GM10266 (cell line): Measurements from ENCODE around the gene C16orf54.
"Not testable (repeated sequence)": the region's sequence is repeated elsewhere in the genome, so short reads cannot be mapped to it uniquely, and the experiment has no call there.

Experiments
- DNase-seq: peaks from one replicate; pipeline ENCODE4 v3.0.0; 2012; ENCODE audit errors: extremely low spot score
- TF ChIP-seq, protein P1 (sequence below): IDR thresholded peaks from 2 replicates; pipeline ENCODE4 v1.5.1; 2012; ENCODE audit warnings: mild to moderate bottlenecking, low read depth; ENCODE audit not compliant: control insufficient read depth, insufficient read depth; ENCODE audit errors: missing control alignments

C16orf54 gene

DNA sequence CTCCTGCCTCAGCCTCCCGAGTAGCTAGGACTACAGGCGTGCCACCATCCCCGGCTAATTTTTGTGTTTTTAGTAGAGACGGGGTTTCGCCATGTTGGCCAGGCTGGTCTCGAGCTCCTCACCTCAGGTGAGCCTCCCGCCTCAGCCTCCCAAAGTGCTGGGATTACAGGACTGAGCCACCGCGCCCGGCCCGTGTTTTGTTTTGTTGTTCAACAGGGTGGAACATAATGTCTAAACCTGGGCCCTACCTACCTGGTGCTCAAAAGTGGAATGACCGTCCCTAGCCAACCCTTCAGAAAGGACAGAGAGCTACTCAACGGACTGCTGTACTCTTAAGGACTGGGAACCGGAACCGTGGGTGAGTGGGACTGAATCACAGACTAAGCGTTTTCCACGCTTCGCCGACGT is 44.0 kb upstream of the C16orf54 start:
- no peak for DNase-seq
- TF ChIP-seq, protein P1, sequence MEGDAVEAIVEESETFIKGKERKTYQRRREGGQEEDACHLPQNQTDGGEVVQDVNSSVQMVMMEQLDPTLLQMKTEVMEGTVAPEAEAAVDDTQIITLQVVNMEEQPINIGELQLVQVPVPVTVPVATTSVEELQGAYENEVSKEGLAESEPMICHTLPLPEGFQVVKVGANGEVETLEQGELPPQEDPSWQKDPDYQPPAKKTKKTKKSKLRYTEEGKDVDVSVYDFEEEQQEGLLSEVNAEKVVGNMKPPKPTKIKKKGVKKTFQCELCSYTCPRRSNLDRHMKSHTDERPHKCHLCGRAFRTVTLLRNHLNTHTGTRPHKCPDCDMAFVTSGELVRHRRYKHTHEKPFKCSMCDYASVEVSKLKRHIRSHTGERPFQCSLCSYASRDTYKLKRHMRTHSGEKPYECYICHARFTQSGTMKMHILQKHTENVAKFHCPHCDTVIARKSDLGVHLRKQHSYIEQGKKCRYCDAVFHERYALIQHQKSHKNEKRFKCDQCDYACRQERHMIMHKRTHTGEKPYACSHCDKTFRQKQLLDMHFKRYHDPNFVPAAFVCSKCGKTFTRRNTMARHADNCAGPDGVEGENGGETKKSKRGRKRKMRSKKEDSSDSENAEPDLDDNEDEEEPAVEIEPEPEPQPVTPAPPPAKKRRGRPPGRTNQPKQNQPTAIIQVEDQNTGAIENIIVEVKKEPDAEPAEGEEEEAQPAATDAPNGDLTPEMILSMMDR: no peak

DNA sequence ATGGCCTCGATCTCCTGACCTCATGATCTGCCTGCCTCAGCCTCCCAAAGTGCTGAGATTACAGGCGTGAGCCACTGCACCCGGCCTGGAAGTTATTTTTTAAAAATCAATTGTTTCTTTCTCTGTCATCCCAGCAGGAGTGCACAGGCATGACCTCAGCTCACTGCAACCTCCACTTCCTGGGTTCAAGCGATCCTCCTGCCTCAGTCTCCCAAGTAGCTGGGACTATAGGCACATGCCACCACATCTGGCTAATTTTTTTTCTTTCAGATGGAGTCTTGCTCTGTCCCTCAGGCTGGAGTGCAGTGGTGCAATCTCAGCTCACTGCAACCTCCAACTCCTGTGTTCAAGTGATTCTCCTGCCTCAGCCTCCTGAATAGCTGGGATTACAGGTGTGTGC is 41.4 kb upstream of the C16orf54 start:
- DNase-seq: not testable (repeated sequence)

DNA sequence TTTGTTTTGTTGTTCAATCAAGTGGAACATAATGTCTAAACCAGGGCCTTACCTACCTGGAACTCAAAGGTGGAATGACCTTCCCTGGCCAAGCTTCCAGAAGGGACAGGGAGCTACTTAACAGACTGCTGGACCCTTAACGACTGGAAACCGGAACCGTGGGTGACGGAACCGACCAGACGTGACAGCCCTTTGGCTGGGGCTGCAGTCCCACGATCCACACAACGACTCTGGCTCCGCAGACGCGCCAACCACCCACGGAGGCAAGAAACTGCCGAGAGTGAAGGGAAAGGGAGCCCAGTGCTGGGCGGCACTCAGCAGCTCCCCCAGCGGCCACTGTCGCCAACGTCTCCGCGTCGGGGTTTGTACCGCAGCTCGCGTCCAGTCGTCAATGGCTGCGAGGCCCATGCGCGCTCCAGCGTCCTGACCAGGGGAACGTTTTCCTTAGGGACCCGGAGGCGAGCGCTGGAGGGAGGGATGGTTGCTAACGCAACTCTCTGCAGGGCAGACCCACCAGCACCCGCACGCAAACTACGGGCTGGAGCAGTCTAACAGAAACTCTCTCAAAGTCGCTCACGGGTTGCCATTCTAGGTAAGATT is 39.2 kb upstream of the C16orf54 start:
- TF ChIP-seq, protein P1: peak; percentile 91
- DNase-seq: peak; percentile 75

DNA sequence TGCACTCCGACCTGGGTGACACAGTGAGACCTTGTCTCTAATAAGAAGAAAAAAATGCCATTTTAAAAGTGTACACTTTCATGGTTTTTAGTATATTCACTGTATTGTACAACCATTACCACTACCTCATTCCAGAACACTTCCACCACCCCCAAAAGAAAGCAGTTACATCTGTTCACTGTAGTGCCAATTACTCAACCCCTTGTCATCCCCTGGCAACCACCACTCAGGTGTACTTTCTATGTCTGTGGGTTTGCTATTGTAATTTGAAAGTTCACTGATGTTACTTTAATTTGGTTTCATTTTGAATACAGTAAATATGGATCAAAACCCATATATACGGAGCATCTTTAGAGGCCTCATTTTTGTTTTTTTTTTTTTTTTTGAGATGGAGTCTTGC is 38.4 kb upstream of the C16orf54 start:
- DNase-seq: no peak
- TF ChIP-seq, protein P1: no peak

DNA sequence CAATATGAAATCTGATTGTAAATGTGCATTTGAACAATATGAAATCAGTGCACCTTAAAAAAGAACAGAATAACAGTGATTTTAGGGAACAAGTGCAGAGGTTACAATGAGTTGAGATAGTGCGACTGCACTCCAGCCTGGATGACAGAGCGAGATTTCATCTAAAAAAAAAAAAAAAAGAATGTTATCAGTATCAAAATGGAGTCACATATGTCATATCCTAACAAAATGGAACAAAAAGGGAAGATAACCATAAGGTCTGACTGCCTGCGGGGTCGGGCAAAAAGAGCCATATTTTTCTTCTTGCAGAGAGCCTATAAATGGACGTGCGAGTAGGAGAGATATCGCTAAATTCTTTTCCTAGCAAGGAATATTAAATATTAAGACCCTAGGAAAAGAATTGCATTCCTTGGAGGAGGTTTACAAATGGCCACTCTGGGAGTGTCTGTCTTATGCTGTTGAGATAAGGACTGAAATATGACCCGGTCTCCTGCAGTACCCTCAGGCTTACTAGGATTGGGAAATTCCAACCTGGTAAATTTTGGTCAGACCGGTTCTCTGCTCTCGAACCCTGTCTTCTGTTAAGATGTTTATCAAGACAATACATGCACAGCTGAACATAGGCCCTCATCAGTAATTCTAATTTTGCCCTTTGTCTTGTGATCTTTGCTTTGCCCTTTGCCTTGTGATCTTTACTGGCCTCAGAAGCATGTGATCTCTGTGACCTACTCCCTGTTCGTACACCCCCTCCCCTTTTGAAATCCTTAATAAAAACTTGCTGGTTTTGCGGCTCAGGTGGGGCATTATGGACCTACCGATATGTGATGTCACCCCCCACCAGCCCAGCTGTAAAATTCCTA is 37.5 kb upstream of the C16orf54 start:
- not testable (repeated sequence) for DNase-seq

DNA sequence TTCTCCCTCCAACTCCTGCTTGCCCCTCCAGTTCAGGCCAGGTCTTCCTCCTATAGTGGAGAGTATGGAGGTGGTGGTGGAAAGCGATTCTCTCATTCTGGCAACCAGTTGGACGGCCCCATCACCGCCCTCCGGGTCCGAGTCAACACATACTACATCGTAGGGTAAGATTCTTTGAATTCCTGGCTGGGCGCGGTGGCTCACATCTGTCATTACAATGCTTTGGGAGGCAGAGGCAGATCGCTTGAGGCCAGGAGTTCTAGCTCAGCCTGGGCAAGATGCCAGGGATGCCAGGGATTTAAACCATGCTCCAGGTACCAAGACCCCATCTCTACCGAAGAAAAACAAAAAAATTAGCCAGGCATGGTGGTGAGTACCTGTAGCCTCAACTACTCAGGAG is 33.7 kb upstream of the C16orf54 start:
- TF ChIP-seq, protein P1: no peak
- DNase-seq: no peak

DNA sequence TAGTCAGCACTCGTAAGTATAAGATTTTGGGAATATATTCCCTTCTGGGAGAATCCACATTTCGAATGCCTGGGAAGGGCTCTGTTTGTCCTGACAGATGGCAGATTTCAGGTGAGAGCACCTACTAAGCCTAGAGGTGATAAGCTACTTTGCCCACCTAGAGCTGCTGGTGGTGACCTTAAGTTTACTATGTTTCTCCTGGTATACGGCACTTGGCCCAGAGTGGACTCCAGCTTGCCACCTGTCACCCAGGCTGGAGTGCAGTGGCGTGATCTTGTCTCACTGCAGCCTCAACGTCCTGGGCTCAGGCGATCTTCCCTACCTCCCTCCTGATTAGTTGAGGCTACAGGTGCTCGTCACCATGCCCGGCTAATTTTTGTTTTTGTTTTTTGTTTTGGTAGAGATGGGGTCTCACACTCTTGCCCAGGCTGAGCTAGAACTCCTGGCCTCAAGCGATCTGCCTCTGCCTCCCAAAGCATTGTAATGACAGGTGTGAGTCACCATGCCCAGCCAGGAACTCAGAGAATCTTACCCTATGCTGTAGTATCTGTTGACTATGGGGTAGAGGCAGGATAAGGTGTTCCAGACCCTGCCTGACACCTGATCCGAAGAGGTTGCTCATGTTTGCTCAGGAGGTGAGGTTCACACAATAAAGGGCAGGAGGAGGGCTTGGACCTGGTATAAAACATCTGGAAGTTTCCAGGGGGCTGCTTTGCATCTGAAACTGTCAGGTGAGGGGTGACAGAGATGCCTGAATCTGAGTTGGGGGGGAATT is 32.0 kb upstream of the C16orf54 start, which contains the start of gene ZG16:
Gene ZG16, plus strand, starts transcription at position 681 of the 775 bp plus-strand sequence. CDS start 1,011 bp downstream, outside the sequence.
- DNase-seq: no peak
- TF ChIP-seq, protein P1: no peak
